Activated CD8-positive, alpha-beta memory T cell treated with anti-CD3 and anti-CD28 coated beads for 36 hours (primary cell): ENCODE results near the gene APBB1IP. TPM values are rescaled to one million over a fixed set of nuclear protein-coding genes. Genes with fewer than 3 reads are reported as not detected.

Source experiments
- CTCF ChIA-PET: fragments of 350-600 bp; sonication (Branson Sonifier 250); formaldehyde crosslinking; loops from one replicate; lab custom pipeline; 2021; ENCODE audit warnings: antibody characterized with exemption; lab: Charles Lee
- POLR2A ChIA-PET: fragments of 350-600 bp; sonication (Branson Sonifier 250); formaldehyde crosslinking; loops from one replicate; lab custom pipeline; 2021; ENCODE audit warnings: antibody characterized with exemption; lab: Charles Lee
- total RNA-seq, 2 experiments: library from RNA; stranded (reverse); gene quantifications; one replicate each; pipeline ENCODE4 v1.2.3, GENCODE V29; 2021

The APBB1IP gene
- total RNA-seq, 2 experiments from 2014 or later = 55.0 to 55.9 TPM

DNA sequence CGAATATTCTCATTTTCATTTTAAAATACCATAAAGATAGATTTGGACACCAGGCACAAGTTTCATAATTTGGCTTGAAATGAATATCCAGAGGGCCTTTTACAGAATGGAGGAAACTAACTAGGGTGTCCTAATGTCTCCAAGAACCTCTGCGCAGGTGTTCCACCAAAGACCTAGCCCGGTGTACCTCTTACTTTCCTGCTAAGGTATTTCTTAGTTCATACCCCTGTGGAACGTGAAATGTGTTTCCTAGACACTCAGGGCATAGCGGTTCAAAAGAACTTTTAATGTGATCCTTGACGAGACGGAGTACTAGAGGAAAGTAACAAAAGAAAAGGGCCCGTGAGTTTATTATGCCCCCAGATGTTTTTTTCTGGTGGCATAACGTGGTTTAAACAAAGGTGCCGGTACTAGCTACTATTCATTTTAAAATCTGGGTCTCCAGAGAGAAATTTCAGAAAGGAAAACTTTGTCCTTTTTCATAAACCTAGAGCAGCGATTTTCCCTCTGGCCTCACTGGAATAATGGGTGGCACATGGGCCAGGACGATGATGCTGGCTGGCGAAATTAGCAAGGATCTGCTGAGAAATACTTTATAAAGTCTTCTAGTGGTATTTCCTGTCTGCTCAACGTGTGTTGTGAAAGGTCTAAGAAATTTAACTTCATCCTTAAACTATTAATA, 1.4 kb downstream of the APBB1IP start:
- POLR2A ChIA-PET = no interaction called here
- CTCF ChIA-PET = interaction anchor here (0.6 to 1.1 kb wide), 2 partner anchors 28 to 29 kb away, joined by 3 read pairs; no protein-coding TSS in a partner anchor

DNA sequence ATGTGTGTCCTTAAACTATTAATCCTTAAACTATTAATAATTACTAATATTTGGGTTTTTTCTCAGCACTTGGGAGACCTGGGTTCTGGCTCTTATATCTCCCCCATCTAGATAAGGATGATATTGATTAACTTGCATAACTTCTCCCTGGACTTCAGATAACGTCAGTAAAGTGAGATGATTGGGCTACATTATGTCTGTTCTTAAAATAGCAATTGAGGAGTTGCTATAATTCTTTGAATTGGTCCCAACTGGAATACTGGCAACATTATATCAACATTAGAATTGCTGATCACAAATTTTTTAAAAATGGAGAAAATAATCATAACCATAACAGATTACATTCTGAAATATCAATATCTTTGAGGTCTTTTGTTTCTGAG, 1.9 kb downstream of the APBB1IP start:
- ChIA-PET POLR2A (no interaction called here), CTCF (interaction anchor here (0.6 kb wide), 1 partner anchor 29 kb away, joined by 3 read pairs; no protein-coding TSS in a partner anchor)

DNA sequence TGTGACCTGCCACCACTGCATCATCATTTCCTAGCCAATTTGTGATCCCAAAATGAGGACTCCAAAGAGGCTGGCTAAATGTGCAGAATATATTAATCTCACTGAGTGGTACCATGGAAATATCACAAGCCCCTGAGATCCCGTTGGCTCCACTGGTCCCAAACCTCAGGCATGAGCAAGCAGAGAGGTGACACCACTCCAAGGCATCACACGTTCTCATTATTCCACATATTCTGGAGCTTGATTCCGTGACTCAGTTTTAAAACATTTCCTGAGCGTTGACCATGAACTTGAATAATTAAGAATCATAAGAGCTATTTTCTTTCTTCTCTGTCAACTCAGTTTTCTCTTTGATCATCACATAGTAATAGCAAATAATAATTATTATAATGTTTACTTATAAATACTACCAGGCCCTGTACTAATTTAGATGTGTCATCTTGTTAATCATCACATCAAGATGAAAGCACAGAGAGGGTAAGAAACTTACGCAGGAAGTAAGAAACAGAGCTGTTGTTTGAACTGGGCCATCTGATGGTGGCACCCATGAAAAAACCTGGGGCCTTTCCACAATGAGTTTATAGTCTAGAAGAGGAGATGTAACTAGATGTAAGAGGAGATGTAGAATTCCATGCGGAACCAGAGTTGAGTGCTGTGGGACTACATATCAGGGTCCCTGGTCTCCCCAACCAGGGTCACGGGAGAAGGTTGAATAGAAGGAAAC, 3.5 kb downstream of the APBB1IP start:
- ChIA-PET POLR2A (interaction anchor here (1.8 kb wide), 1 partner anchor 26 kb away, joined by 9 read pairs; no protein-coding TSS in a partner anchor), CTCF (interaction anchor here (1.2 to 1.8 kb wide), 3 partner anchors 19 to 26 kb away, joined by 3 to 8 read pairs (median 5); no protein-coding TSS in a partner anchor)

DNA sequence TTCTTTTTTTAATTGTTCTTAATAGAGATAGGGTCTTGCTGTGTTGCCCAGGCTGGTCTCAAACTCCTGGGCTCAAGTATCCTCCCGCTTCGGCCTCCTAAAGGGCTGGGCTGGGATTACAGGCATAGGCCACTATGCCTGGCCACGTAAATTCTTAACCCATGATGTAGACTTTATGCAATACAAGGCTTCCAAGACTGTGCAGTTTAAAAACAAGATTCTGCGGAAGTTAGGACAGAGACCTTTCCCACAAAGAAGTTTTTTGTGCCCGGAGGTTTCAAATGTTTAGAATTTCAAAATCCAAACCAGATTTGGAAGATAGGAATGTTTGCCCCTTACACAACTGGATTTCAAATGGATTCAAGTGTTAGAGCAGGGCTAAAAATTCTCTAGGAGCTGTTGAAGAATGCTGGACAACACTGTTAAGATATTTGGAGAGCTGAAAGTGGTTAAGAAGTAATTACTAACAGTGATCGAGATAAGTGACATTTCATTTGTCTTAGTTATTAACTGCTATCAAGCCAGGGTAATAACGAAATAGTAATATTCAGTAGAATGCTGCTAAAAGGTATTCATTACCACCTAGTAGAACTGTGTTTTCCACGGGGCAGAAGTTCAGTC, 7.4 kb downstream of the APBB1IP start:
- CTCF ChIA-PET = interaction anchor here (1.0 kb wide), 1 partner anchor 36 kb away, joined by 3 read pairs; no protein-coding TSS in a partner anchor
- POLR2A ChIA-PET = interaction anchor here (2.1 kb wide), 1 partner anchor 22 kb away, joined by 11 read pairs; no protein-coding TSS in a partner anchor

- CTCF ChIA-PET = interaction anchor here (1.0 to 1.5 kb wide), 4 partner anchors 8 to 35 kb away, joined by 3 to 8 read pairs (median 6); no protein-coding TSS in a partner anchor
- POLR2A ChIA-PET = interaction anchor here (2.1 kb wide), 1 partner anchor 21 kb away, joined by 11 read pairs; no protein-coding TSS in a partner anchor
Measured at GRCh38 chr10:26446258-26446657, 8.1 kb downstream of the APBB1IP start.

DNA sequence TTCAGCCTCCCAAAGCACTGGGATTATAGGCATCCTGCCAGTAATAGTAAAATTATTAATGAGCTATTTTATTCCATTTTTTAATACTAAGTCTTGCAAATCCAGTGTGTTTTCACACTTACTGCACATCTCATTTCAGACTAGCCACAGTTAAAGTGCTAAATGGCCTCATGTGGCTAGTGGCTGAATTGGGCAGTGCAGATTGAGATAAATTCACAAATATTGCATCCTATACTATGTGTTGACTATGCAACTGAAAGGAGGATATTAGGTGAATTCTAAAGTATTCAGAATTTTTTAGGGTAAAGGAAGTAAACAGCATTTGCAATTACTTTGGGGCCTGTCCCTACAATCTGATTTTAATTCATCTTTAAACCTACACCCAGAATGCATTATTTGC, 10.2 kb downstream of the APBB1IP start:
- ChIA-PET CTCF (interaction anchor here (0.9 kb wide), 1 partner anchor 20 kb away, joined by 3 read pairs; no protein-coding TSS in a partner anchor), POLR2A (no interaction called here)

DNA sequence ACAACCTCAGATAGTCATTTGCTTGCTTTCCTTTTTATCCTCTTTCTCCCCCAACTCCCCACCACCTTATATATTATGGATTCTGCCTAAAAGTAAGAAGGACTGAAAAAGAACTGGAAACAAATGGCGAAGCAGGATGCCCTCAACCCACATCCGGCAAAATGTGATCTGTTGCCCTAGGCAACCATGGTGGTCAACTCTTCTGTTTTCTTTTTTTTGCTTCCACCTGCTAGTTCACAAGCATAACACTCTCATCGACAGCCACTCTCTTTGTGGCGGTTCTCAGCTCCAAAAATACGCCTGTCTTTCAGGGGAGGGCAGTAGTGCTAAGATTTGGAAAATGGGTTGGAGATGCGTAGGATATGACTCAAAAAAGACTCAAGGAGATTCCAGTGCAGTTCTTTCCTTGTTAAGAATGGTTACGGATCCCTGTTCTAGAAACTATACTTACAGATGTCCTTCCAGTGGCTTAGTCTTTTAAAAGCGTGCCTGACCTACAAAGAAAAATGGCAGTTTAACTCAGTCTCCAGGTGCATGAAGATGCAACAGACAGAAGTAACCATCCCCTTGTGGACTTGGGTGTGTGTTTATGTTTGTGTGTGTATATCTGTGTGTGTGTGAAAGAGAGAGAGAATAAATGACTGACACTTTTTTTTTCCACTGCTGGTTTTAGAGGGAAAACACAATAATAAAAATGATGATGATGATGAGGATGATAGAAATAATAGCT, 10.7 kb downstream of the APBB1IP start:
- CTCF ChIA-PET = no interaction called here
- POLR2A ChIA-PET = no interaction called here

DNA sequence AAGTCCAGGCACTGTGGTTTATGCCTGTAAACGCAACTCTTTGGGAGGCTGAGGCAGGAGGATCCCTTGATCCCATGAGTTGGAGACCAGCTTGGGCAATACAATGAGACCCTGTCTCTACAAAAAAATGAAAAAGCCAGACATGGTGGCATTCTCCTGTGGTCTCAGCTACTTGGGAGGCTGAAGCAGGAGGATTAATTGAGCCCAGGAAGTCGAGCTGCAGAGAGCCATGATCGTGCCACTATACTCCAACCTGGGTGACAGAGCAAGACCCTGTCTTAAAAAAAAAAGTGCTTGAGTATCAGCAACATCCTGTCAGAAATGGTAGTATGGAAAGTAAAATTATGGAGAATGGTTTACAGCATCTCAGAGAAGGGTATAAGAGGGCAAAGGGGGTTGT, 11.6 kb downstream of the APBB1IP start:
- POLR2A ChIA-PET = no interaction called here
- CTCF ChIA-PET = no interaction called here

DNA sequence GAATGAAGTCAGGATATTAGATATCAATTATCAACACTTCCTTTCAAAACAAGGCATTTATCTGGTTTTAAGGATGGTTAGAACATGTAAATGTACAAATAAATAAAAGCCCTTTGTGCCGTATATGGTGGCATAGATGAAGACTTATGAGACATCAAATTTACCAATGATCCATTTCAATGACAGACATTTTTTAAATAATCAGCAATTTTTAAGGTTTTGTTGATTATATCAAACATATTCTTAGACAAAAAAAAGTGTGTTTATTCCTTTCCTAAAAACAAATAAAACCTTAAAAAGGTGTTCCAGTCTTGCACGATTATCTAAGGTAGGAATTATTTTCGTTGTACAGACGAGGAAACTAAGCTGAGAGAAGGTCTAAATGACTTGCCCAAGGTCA, 13.8 kb downstream of the APBB1IP start:
- POLR2A ChIA-PET = no interaction called here

GRCh38 chr10:26453850-26454249, 15.7 kb downstream of the APBB1IP start:
- CTCF ChIA-PET = no interaction called here
- POLR2A ChIA-PET = no interaction called here

More for the DNA sequence above, 13.8 kb downstream of the APBB1IP start:
- CTCF ChIA-PET = interaction anchor here (1.1 kb wide), 1 partner anchor 16 kb away, joined by 3 read pairs; no protein-coding TSS in a partner anchor

GRCh38 chr10:26454891-26455290, 16.8 kb downstream of the APBB1IP start:
- POLR2A ChIA-PET = no interaction called here

DNA sequence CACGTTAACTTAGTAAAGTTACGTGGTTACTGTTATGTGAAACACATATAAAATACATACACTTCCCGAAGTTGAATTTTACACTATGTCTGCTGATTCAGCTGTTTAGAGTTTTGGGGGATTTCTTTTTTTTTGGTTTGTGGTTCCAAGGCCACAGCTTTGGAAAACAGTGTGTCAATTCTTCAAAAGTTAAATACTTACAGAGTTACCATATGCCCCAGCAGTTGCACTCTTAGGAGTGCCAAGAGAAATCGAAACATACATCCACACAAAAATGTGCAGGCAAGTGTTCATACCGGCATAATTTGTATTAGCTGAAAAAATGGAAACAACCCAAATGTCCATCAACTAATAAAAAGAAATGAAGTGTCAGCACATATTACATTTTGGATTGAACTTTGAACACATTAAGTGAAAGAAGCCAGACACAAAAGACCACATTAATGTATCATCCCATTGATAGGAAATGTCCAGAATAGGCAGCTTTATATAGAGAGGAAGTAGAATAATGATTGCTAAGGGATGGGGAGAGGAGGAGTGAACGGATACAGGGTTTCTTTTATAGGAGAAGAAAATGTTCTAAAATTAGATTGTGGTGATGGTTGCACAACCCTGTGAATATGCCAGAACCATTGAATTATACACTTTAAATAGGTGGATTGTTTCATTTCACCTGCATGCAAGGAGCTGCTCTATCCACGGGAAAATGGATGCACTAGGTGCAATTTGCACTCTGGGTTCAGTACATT, 17.6 kb downstream of the APBB1IP start:
- ChIA-PET POLR2A (no interaction called here), CTCF (interaction anchor here (0.7 to 1.3 kb wide), 2 partner anchors 11 to 1660 kb away, joined by 3 to 5 read pairs; no protein-coding TSS in a partner anchor)

More at GRCh38 chr10:26454891-26455290, 16.8 kb downstream of the APBB1IP start:
- CTCF ChIA-PET = no interaction called here

DNA sequence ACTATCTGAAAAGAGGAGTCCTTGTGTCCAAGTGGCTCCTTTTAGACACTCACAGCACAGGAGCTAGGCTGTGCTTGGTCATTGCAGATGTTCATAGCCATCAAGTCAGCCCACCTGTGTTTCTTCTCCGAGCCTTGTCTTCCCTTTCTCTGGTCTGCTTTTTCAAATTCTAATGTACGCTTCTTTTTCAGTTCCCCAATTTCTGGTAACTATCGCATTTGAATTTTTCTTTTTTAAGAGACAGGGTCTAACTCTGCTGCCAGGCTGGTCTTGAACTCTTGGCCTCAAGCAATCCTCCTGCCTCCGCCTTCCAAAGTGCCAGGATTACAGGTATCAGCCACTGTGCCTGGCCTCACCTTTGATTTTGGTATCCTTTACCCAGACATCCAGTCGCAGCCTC, 18.9 kb downstream of the APBB1IP start:
- CTCF ChIA-PET = no interaction called here
- POLR2A ChIA-PET = no interaction called here

DNA sequence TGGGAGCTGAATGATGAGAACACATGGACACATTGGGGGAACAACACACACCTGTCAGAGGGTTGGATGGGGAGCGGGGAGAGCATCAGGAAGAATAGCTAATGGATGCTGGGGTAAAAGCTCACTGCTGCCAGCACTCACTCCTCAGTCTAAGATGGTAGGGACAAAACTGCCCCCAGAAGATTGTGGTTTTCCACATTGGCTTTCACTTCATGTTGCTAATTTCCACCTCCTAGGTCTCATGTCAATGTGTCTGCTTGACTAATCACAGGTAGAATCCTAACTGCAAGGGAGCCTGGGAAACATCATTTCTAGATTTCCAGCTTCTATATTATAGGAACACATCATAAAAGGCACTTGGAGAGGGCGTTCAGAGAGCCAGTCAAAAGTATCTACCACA, 22.6 kb downstream of the APBB1IP start:
- ChIA-PET CTCF (interaction anchor here (1.1 to 1.2 kb wide), 2 partner anchors 19 to 22 kb away, joined by 3 to 5 read pairs; no protein-coding TSS in a partner anchor), POLR2A (no interaction called here)

- CTCF ChIA-PET = no interaction called here
Measured at GRCh38 chr10:26463986-26464385, 25.8 kb downstream of the APBB1IP start.

DNA sequence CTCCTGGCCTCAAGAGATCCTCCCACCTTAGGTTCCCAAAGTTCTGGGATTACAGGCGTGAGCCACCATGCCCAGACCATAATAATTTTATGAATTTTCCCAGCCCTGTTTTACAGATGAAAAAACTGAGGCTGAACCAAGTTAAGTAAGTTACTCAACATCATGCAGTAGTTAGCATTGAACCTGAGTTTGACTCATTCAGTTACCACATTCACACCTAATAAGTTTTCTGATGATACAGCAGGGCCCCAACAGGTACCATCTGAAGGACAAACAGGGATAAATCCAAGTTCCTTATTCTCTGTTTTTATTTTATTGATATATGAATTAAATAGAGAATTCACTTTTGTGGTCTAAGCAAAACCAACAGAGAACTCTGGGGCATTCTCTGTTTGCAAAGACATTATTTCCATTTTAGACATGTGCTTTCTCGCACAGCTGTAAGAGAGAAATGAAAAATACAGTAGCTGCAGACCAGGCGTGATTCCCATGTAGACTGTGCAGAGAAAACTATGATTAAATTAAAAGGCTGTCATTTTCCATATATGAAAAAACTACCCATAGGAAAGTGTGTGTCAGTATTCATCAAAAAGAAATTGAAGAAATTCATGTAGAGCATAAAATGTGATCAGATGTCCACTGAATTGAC, 26.6 kb downstream of the APBB1IP start:
- ChIA-PET POLR2A (no interaction called here), CTCF (interaction anchor here (1.8 kb wide), 1 partner anchor 24 kb away, joined by 5 read pairs; no protein-coding TSS in a partner anchor)

More at GRCh38 chr10:26463986-26464385, 25.8 kb downstream of the APBB1IP start:
- POLR2A ChIA-PET = interaction anchor here (0.6 kb wide), 1 partner anchor 1863 kb away, joined by 12 read pairs; no protein-coding TSS in a partner anchor

- CTCF ChIA-PET = interaction anchor here (1.2 to 2.1 kb wide), 2 partner anchors 25 to 28 kb away, joined by 3 to 8 read pairs; no protein-coding TSS in a partner anchor
- POLR2A ChIA-PET = interaction anchor here (2.1 to 2.8 kb wide), 2 partner anchors 20 to 24 kb away, joined by 9 to 11 read pairs; no protein-coding TSS in a partner anchor
Measured at GRCh38 chr10:26466531-26466930, 28.4 kb downstream of the APBB1IP start.
